Keratinocyte (primary cell): Measurements from ENCODE around the gene RGL1. TPM values are rescaled to one million over a fixed set of nuclear protein-coding genes. Genes with fewer than 3 reads are reported as not detected.

Experiments used
- DNase-seq: peaks from one replicate; pipeline ENCODE4 v3.0.0-alpha.2; 2011; ENCODE audit warnings: low read depth, missing footprints, low spot score
- FAIRE-seq: peaks from 2 replicates; lab custom pipeline; 2011; peaks lifted over from hg19 to GRCh38; lab: Jason Lieb, UNC
- H2AFZ ChIP-seq: 2 replicates; pipeline ENCODE4 v1.6.0; 2012; ENCODE audit warnings: low read length, control low read depth, inconsistent platforms; ENCODE audit not compliant: control insufficient read depth
- H3K27ac ChIP-seq: 2 replicates; pipeline ENCODE4 v1.5.1; 2011; ENCODE audit warnings: low read length; ENCODE audit not compliant: control insufficient read depth, insufficient read depth
- H3K27me3 ChIP-seq: 3 replicates; pipeline ENCODE4 v1.6.0; 2011; ENCODE audit warnings: low read length; ENCODE audit not compliant: control insufficient read depth, insufficient read depth; ENCODE audit errors: extremely low read depth
- H3K36me3 ChIP-seq, 2 experiments: 2 replicates in 1 of 2; 3 replicates in 1 of 2; pipeline ENCODE4 v1.5.1; 2011; ENCODE audit warnings: low read length in 2 of 2, mild to moderate bottlenecking in 1 of 2; ENCODE audit not compliant: control insufficient read depth in 2 of 2, insufficient read depth in 2 of 2; ENCODE audit errors: extremely low read depth in 1 of 2
- H3K4me1 ChIP-seq: 3 replicates; pipeline ENCODE4 v1.5.1; 2011; ENCODE audit warnings: low read length; ENCODE audit not compliant: control insufficient read depth, insufficient read depth; ENCODE audit errors: extremely low read depth
- H3K4me2 ChIP-seq: 3 replicates; pipeline ENCODE4 v1.6.0; 2011; ENCODE audit warnings: low read depth, low read length; ENCODE audit not compliant: control insufficient read depth, insufficient read depth; ENCODE audit errors: extremely low read depth
- H3K4me3 ChIP-seq, 3 experiments: fragments of 200-600 bp in 1 of 3; sonication (generic) in 1 of 3; 2 replicates in 2 of 3; 3 replicates in 1 of 3; pipeline ENCODE4 v1.5.1; 2011 to 2016; ENCODE audit warnings: low read length in 3 of 3, mild to moderate bottlenecking in 3 of 3, control low read depth in 2 of 3, inconsistent platforms in 1 of 3, low read depth in 1 of 3, mixed read lengths in 1 of 3, mixed run types in 1 of 3, moderate library complexity in 1 of 3; ENCODE audit not compliant: control insufficient read depth in 2 of 3, insufficient read depth in 2 of 3; ENCODE audit errors: extremely low read depth in 1 of 3
- H3K79me2 ChIP-seq: 2 replicates; pipeline ENCODE4 v1.6.0; 2012; ENCODE audit warnings: low read length; ENCODE audit not compliant: control insufficient read depth, insufficient read depth
- H3K9ac ChIP-seq: 3 replicates; pipeline ENCODE4 v1.6.0; 2011; ENCODE audit warnings: low read length; ENCODE audit not compliant: control insufficient read depth, insufficient read depth; ENCODE audit errors: extremely low read depth
- H3K9me1 ChIP-seq: 3 replicates; pipeline ENCODE4 v1.6.0; 2011; ENCODE audit warnings: low read length; ENCODE audit not compliant: control insufficient read depth, insufficient read depth; ENCODE audit errors: extremely low read depth
- H3K9me3 ChIP-seq: 2 replicates; pipeline ENCODE4 v1.5.1; 2012; ENCODE audit warnings: low read depth, low read length; ENCODE audit not compliant: control insufficient read depth
- H4K20me1 ChIP-seq: 3 replicates; pipeline ENCODE4 v1.6.0; 2011; ENCODE audit warnings: low read length; ENCODE audit not compliant: control insufficient read depth, insufficient read depth; ENCODE audit errors: extremely low read depth
- EZH2 ChIP-seq: IDR thresholded peaks from one replicate; pipeline ENCODE4 v1.6.1; 2012; ENCODE audit warnings: inconsistent platforms, mild to moderate bottlenecking, low read length, moderate library complexity
- dilution Hi-C: fragments of 300-500 bp; cut with MboI; formaldehyde crosslinking; loops from one replicate; pipeline ENCODE4 v1.7.0; 2020; ENCODE audit warnings: low sequenced_read_pairs; ENCODE audit not compliant: extremely low pct_ligation_motif_present
- polyA plus RNA-seq, 5 experiments: library from polyadenylated mRNA; depleted of rRNA in 3 of 5; stranded (reverse) in 3 of 5; stranded (forward) in 1 of 5; unstranded in 1 of 5; fragments of >200 nt; gene quantifications; 1 replicate in 1 of 5; 2 replicates in 3 of 5; 3 replicates in 1 of 5; pipeline versions ENCODE4 v1.2.1 to v1.2.3, GENCODE V29; 2011 to 2012; ENCODE audit warnings: missing spikeins in 2 of 5, low read depth in 1 of 5, low replicate concordance in 1 of 5
- TF ChIP-seq, protein P1 (sequence below), 3 experiments: IDR thresholded peaks in 1 of 3; conservative IDR thresholded peaks in 1 of 3; optimal IDR thresholded peaks in 1 of 3; 2 replicates in 2 of 3; 3 replicates in 1 of 3; pipeline versions ENCODE3 to v1.5.1; 2011; ENCODE audit warnings: low read length in 3 of 3, mild to moderate bottlenecking in 3 of 3, moderate library complexity in 2 of 3, control low read depth in 1 of 3, inconsistent platforms in 1 of 3; ENCODE audit not compliant: insufficient read depth in 2 of 3; ENCODE audit errors: extremely low read depth in 1 of 3

The RGL1 gene
- polyA plus RNA-seq, 1 donor (not counting 4 experiments of a cell fraction or from before 2014, with no cell fraction given) = 1.2 TPM

DNA sequence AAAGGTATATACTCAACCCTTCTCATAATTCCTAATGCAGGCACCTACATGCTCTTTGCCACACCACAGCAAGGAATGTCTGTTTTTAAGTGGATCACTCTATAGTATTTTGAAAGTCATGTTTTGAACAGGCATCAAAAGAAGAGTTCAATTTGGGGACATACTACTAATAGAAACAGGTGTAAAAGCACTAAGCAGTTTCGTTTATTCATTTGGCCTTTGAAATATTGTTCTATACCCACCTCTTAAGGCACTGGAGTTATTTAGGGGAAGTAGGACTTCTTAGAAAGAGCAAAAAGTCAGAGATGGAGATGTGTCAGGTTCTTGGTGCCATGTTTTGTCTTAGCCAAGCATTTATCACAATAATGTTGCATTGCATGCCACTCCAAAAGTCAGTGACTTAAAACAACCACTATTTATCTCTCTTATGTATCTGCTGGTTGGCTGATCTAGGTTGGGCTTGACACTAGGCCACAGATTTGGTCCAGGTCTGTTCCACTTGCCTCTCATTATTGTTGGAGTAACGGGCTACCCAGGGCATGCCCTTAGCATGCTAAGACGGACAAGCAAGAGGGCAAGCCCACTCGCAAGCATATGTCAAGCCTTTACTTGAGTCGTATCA is 107.5 kb downstream of the RGL1 start:
- Histone ChIP-seq H3K27ac (no peak overlapping the region), H3K79me2 (no peaks in the 10 kb centered on the region), H3K27me3 (no peaks in the 10 kb centered on the region), H3K9me3 (no peaks in the 10 kb centered on the region), H3K36me3 (no peaks in the 10 kb centered on the region), H3K4me1 (peaks cover 13% of the 10 kb centered on the region), H2AFZ (no peak overlapping the region), H3K4me3 (no peak overlapping the region), H3K9me1 (no peaks in the 10 kb centered on the region), H3K9ac (no peak overlapping the region), H4K20me1 (no peaks in the 10 kb centered on the region), H3K4me2 (no peak overlapping the region)
- no peak for TF ChIP-seq EZH2
- TF ChIP-seq, protein P1, sequence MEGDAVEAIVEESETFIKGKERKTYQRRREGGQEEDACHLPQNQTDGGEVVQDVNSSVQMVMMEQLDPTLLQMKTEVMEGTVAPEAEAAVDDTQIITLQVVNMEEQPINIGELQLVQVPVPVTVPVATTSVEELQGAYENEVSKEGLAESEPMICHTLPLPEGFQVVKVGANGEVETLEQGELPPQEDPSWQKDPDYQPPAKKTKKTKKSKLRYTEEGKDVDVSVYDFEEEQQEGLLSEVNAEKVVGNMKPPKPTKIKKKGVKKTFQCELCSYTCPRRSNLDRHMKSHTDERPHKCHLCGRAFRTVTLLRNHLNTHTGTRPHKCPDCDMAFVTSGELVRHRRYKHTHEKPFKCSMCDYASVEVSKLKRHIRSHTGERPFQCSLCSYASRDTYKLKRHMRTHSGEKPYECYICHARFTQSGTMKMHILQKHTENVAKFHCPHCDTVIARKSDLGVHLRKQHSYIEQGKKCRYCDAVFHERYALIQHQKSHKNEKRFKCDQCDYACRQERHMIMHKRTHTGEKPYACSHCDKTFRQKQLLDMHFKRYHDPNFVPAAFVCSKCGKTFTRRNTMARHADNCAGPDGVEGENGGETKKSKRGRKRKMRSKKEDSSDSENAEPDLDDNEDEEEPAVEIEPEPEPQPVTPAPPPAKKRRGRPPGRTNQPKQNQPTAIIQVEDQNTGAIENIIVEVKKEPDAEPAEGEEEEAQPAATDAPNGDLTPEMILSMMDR (optimal IDR thresholded peaks at IDR 0.05 in 1 of 3, IDR thresholded peaks at IDR 0.05 in 1 of 3, conservative IDR thresholded peaks at IDR 0.05 in 1 of 3; ENCODE audit: extremely low read depth in 1 of 3, insufficient read depth in 2 of 3, low read length in 3 of 3) = no peak
- DNase-seq = no peak
- no peak for FAIRE-seq
- dilution Hi-C loops = no loop called here

DNA sequence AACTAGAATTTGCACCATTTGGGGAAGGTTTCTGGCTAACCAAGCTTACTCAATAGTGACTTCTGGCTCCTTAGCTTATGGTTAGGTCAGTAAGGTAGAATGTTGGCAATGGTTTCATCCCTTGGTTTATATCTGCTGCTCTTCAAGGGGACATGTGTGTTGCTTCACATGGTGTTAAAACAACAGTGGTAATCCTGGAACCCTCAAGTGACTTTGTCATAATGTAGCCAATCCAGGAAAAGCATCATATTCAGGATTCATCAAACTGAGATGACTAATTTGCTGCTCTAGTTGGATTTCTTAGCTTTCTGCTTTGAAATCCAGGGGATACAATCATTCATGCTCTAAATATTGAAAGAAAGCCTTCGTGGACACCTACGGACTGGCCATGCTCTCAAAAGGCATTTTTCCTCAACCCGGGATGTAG is 108.7 kb downstream of the RGL1 start:
- no peaks in the 10 kb centered on the region for H3K9me1 ChIP-seq
- H2AFZ ChIP-seq = no peak overlapping the region
- no peak overlapping the region for H3K4me3 ChIP-seq
- H3K27ac ChIP-seq = no peak overlapping the region
- dilution Hi-C loops = no loop called here
- H3K9me3 ChIP-seq = no peaks in the 10 kb centered on the region
- H3K36me3 ChIP-seq = no peaks in the 10 kb centered on the region
- no peak for DNase-seq
- no peaks in the 10 kb centered on the region for H4K20me1 ChIP-seq
- no peak overlapping the region for H3K4me2 ChIP-seq
- no peak for TF ChIP-seq EZH2
- TF ChIP-seq, protein P1 (optimal IDR thresholded peaks at IDR 0.05 in 1 of 3, IDR thresholded peaks at IDR 0.05 in 1 of 3, conservative IDR thresholded peaks at IDR 0.05 in 1 of 3; ENCODE audit: extremely low read depth in 1 of 3, insufficient read depth in 2 of 3, low read length in 3 of 3) = no peak
- no peak overlapping the region for H3K9ac ChIP-seq
- FAIRE-seq = no peak
- no peaks in the 10 kb centered on the region for H3K79me2 ChIP-seq
- no peaks in the 10 kb centered on the region for H3K27me3 ChIP-seq
- peaks cover 13% of the 10 kb centered on the region for H3K4me1 ChIP-seq
